ENCODE measurements around the gene CNIH2.

DNA sequence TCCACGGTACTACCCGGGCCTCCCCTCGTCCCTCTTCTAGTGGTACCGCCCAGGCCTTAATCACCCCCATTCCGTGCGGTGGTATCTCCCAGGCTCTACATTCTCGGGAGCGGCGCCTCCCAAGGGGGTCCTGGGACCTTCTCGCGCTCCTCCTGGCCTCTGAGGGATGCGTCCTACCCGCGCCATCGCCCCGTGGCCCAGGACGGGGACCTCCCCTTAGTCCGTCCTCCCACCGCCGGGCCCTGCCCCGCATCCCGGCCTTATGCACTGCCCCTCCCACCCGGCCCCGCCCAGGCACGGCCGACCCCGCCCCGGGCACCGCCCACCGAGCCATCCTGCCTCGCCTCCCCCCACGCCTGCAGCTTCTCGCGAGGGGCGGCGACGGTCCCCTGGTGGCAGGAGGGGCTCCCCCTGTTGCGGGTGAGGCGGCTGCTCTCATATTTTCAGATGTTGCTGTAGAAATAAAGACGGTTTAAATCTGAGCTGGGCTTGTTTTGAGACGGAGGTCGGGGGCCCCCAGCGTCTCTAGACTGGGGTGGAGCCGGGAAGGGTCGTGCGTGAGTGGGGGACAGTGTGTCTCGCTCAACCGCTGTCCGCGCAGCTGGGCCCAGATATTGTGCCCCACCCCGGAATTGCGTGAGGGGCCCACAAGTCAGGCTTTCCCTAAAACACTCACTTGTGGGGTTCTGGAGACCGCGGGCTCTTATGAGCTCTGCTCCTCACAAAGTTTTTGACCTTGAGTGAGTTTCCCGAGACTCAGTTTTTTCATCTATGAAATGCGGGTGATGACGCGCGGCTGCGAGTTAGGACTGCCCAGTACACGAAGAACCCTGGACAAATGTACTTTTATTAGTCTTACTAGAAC, 10.4 kb upstream of the CNIH2 start:
- TF ChIP-seq, protein P1, sequence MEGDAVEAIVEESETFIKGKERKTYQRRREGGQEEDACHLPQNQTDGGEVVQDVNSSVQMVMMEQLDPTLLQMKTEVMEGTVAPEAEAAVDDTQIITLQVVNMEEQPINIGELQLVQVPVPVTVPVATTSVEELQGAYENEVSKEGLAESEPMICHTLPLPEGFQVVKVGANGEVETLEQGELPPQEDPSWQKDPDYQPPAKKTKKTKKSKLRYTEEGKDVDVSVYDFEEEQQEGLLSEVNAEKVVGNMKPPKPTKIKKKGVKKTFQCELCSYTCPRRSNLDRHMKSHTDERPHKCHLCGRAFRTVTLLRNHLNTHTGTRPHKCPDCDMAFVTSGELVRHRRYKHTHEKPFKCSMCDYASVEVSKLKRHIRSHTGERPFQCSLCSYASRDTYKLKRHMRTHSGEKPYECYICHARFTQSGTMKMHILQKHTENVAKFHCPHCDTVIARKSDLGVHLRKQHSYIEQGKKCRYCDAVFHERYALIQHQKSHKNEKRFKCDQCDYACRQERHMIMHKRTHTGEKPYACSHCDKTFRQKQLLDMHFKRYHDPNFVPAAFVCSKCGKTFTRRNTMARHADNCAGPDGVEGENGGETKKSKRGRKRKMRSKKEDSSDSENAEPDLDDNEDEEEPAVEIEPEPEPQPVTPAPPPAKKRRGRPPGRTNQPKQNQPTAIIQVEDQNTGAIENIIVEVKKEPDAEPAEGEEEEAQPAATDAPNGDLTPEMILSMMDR (IDR thresholded peaks at IDR 0.05 in 4 of 5, conservative IDR thresholded peaks at IDR 0.05 in 1 of 5): peak; percentile 13 to 25 (median 20)
- peak; percentile 76 to 80 for TF ChIP-seq POLR2A (IDR thresholded peaks at IDR 0.05)

All from gastrocnemius medialis (tissue), 4 donors.